Smooth muscle cell (in vitro differentiated cells): ENCODE results near the gene ASS1. TPM values are rescaled to one million over a fixed set of nuclear protein-coding genes. Genes with fewer than 3 reads are reported as not detected.

Source experiments
- DNase-seq: peaks from one replicate; lab custom pipeline; 2025; ENCODE audit not compliant: unreplicated experiment; lab: John Stamatoyannopoulos, UW
- H2AFZ ChIP-seq: fragments of 200-600 bp; sonication (generic); 2 replicates; pipeline ENCODE4 v1.6.0; 2016; ENCODE audit warnings: antibody characterized with exemption, low read depth, mild to moderate bottlenecking
- H3F3A ChIP-seq: fragments of 200-600 bp; sonication (generic); 2 replicates; pipeline ENCODE4 v1.6.0; 2017; ENCODE audit warnings: antibody characterized with exemption, low read depth
- H3K27ac ChIP-seq: fragments of 200-600 bp; sonication (generic); 2 replicates; pipeline ENCODE4 v1.5.1; 2016; ENCODE audit warnings: low read depth, mild to moderate bottlenecking
- H3K27me3 ChIP-seq: fragments of 200-600 bp; sonication (generic); 2 replicates; pipeline ENCODE4 v1.6.1; 2016; ENCODE audit warnings: low read depth, mild to moderate bottlenecking
- H3K36me3 ChIP-seq: fragments of 200-600 bp; sonication (generic); 2 replicates; pipeline ENCODE4 v1.5.1; 2016; ENCODE audit warnings: low read depth
- H3K4me1 ChIP-seq: fragments of 200-600 bp; sonication (generic); 2 replicates; pipeline ENCODE4 v1.5.1; 2016; ENCODE audit warnings: low read depth
- H3K4me2 ChIP-seq: fragments of 200-600 bp; sonication (generic); 2 replicates; pipeline ENCODE4 v1.6.0; 2016; ENCODE audit warnings: mild to moderate bottlenecking
- H3K4me3 ChIP-seq: fragments of 200-600 bp; sonication (generic); 2 replicates; pipeline ENCODE4 v1.5.1; 2016; ENCODE audit warnings: mild to moderate bottlenecking
- H3K79me2 ChIP-seq: fragments of 200-600 bp; sonication (generic); 2 replicates; pipeline ENCODE4 v1.6.0; 2016; ENCODE audit warnings: low read depth, mild to moderate bottlenecking
- H3K9ac ChIP-seq: fragments of 200-600 bp; sonication (generic); 2 replicates; pipeline ENCODE4 v1.6.0; 2016; ENCODE audit warnings: low read depth
- H3K9me3 ChIP-seq: fragments of 200-600 bp; sonication (generic); replicated peaks from 2 replicates; pipeline ENCODE4 v1.5.1; 2016; ENCODE audit warnings: low read depth
- H4K20me1 ChIP-seq: fragments of 200-600 bp; sonication (generic); 2 replicates; pipeline ENCODE4 v1.6.0; 2016; ENCODE audit warnings: low read depth
- CTCF ChIP-seq: fragments of 200-600 bp; sonication (generic); IDR thresholded peaks from 2 replicates; pipeline ENCODE4 v1.5.1; 2017; ENCODE audit warnings: borderline replicate concordance, mild to moderate bottlenecking, antibody characterized with exemption; ENCODE audit not compliant: insufficient read depth, poor library complexity, severe bottlenecking
- WGBS: methylation state at CpG from one replicate; pipeline ENCODE4 v1.1.7; 2016; ENCODE audit warnings: low lambda C conversion rate; 5-methylcytosine and 5-hydroxymethylcytosine counted together
- polyA plus RNA-seq: library from polyadenylated mRNA; unstranded; fragments of >200 nt; fragmentation: Nextera tagmentation; extraction: Ambion mirVana; gene quantifications from 2 replicates; pipeline ENCODE4 v1.2.1, GENCODE V29; 2016
- total RNA-seq: library from RNA; depleted of rRNA; stranded (reverse); fragments of >200 nt; gene quantifications from 2 replicates; pipeline ENCODE4 v1.2.3, GENCODE V29; 2014

Gene ASS1
- total and polyA plus RNA-seq, 2 experiments from 2014 or later = 78.2 to 81.5 TPM

DNA sequence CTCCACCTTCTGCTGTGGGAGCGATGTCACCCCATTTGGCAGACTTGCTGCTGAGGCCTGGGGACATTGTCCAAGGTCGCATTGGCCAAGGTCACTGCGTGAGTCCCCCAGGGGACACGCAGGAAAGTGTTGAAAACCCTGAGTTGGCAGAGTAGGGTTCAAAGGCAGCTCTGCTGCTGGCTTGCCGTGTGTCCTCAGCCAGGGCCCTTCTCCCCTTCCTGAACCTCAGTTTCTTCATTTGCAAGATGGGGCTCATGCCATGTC is 14.0 kb downstream of the ASS1 start:
- 96% methylated on average over 5 of the region's 5 CpGs for WGBS

GRCh38 chr9:130459151-130459550 is 14.4 kb downstream of the ASS1 start:
- Histone ChIP-seq H3K4me1 (no peaks in the 10 kb centered on the region), H3K9ac (no peak overlapping the region)

More for the DNA sequence above, 14.0 kb downstream of the ASS1 start:
- Histone ChIP-seq H3K27ac (no peak overlapping the region), H3K4me3 (no peak overlapping the region), H3K79me2 (no peaks in the 10 kb centered on the region), H3K36me3 (no peaks in the 10 kb centered on the region), H3K9me3 (no peaks in the 10 kb centered on the region), H3K4me1 (no peaks in the 10 kb centered on the region), H2AFZ (no peak overlapping the region), H4K20me1 (peaks cover 9% of the 10 kb centered on the region), H3K9ac (no peak overlapping the region), H3K27me3 (no peaks in the 10 kb centered on the region), H3F3A (no peaks in the 10 kb centered on the region), H3K4me2 (no peak overlapping the region)
- DNase-seq = no peak
- no peak for TF ChIP-seq CTCF

GRCh38 chr9:130459941-130460669 is 15.3 kb downstream of the ASS1 start:
- Histone ChIP-seq H4K20me1 (peaks cover 8% of the 10 kb centered on the region), H3K4me2 (no peak overlapping the region), H3K9ac (no peak overlapping the region), H3K4me3 (no peak overlapping the region), H3K4me1 (peaks cover under 1% of the 10 kb centered on the region), H3K9me3 (no peaks in the 10 kb centered on the region), H3F3A (no peaks in the 10 kb centered on the region), H3K79me2 (no peaks in the 10 kb centered on the region), H2AFZ (no peak overlapping the region), H3K36me3 (no peaks in the 10 kb centered on the region), H3K27ac (no peak overlapping the region), H3K27me3 (no peaks in the 10 kb centered on the region)
- 90% methylated on average over 11 of the region's 11 CpGs for WGBS
- no peak for DNase-seq
- TF ChIP-seq CTCF = no peak

More at GRCh38 chr9:130459151-130459550, 14.4 kb downstream of the ASS1 start:
- Histone ChIP-seq H3K36me3 (no peaks in the 10 kb centered on the region), H4K20me1 (peaks cover 8% of the 10 kb centered on the region), H3K4me2 (no peak overlapping the region), H2AFZ (no peak overlapping the region), H3F3A (no peaks in the 10 kb centered on the region), H3K27ac (no peak overlapping the region), H3K9me3 (no peaks in the 10 kb centered on the region), H3K79me2 (no peaks in the 10 kb centered on the region), H3K27me3 (no peaks in the 10 kb centered on the region), H3K4me3 (no peak overlapping the region)
- no peak for DNase-seq
- 92% methylated on average over 8 of the region's 8 CpGs for WGBS
- TF ChIP-seq CTCF = no peak

DNA sequence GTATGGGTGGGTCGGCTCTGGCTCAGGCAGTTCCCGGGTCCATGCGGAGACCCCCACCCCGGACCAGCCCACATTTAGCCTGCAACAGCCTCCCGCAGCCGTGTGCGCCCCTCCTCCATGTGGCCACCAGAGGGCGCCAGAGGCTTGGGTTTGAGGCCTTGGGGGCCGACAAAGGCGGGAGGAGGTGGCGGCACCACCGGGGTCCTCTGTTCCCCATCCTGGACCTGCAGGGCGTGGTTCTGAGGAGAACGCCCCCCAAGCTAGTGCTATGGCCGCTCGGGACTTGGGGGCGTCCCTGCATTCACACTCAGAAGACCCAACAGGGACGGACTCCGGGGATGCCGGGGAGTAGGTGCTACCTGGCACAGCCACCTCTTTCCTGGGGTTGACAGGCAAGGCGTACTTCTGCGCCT is 16.5 kb downstream of the ASS1 start:
- H3K27ac ChIP-seq = no peak overlapping the region
- peak; percentile 14 for DNase-seq
- no peaks in the 10 kb centered on the region for H3K27me3 ChIP-seq
- no peak overlapping the region for H2AFZ ChIP-seq
- no peaks in the 10 kb centered on the region for H3F3A ChIP-seq
- peak; percentile 95 for TF ChIP-seq CTCF
- no peak overlapping the region for H3K4me3 ChIP-seq
- no peak overlapping the region for H3K4me2 ChIP-seq
- peaks cover 8% of the 10 kb centered on the region for H4K20me1 ChIP-seq
- no peak overlapping the region for H3K9ac ChIP-seq
- H3K9me3 ChIP-seq = no peaks in the 10 kb centered on the region
- H3K79me2 ChIP-seq = no peaks in the 10 kb centered on the region
- 38% methylated on average over 19 of the region's 22 CpGs for WGBS
- H3K4me1 ChIP-seq = peaks cover 4% of the 10 kb centered on the region
- no peaks in the 10 kb centered on the region for H3K36me3 ChIP-seq
